ENCODE measurements around the gene NCBP2. TPM values are rescaled to one million over a fixed set of nuclear protein-coding genes. Genes with fewer than 3 reads are reported as not detected.

NCBP2 gene
- total RNA-seq, 1 donor from 2014 or later, result 79.9 TPM

DNA sequence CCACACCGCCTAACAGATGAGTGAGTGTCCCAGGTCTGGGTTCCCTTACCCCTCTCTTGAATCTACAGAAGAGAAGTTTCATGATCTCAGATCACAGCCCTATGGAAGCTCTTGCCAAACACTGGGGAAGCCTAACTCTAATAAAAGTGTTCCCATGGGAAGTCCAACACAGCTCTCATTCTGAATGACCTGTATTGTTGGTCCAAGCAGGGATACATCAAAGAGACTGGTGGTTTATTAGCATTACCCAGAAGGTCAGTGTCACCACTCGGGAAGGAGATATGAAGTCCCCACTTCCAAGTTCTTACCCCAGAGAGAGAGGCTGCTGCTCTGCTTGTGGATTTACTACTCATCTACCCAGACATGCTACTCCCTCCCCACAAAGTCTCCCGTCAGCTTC lies 9.0 kb upstream of the NCBP2 start:
- Mint-ChIP-seq H3K36me3 (ENCODE audit: insufficient read depth) (no peaks in the 10 kb centered on the region), H3K27ac (no peak overlapping the region), H3K27me3 (peaks cover 9% of the 10 kb centered on the region), H3K4me3 (ENCODE audit: low read depth) (no peak overlapping the region), H3K9me3 (ENCODE audit: low read depth) (no peaks in the 10 kb centered on the region), H3K4me1 (ENCODE audit: low read depth) (no peaks in the 10 kb centered on the region)
- DNase-seq (ENCODE audit: low spot score, unreplicated experiment), result no peak
- TF ChIP-seq, protein P1, sequence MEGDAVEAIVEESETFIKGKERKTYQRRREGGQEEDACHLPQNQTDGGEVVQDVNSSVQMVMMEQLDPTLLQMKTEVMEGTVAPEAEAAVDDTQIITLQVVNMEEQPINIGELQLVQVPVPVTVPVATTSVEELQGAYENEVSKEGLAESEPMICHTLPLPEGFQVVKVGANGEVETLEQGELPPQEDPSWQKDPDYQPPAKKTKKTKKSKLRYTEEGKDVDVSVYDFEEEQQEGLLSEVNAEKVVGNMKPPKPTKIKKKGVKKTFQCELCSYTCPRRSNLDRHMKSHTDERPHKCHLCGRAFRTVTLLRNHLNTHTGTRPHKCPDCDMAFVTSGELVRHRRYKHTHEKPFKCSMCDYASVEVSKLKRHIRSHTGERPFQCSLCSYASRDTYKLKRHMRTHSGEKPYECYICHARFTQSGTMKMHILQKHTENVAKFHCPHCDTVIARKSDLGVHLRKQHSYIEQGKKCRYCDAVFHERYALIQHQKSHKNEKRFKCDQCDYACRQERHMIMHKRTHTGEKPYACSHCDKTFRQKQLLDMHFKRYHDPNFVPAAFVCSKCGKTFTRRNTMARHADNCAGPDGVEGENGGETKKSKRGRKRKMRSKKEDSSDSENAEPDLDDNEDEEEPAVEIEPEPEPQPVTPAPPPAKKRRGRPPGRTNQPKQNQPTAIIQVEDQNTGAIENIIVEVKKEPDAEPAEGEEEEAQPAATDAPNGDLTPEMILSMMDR (IDR thresholded peaks at IDR 0.05; ENCODE audit: unreplicated experiment), result no peak

DNA sequence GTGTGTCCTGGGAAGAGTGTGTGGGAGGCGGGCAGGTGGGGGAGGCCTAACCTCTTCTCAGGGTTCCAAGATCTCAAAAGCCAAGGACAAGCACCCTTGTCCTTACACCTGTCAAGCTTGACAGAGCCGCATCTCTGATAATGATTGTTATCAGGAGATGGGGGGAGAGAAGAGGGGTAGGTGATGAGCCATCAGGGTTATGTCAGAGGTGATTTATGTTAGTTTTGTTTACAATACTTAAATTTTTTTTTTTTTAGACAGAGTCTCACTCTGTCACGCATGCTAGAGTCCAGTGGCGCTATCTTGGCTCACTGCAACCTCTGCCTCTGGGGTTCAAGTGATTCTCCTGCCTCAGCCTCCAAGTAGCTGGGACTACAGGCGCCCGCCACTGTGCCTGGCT lies 7.4 kb upstream of the NCBP2 start:
- peaks cover 2% of the 10 kb centered on the region for H3K4me1 Mint-ChIP-seq (ENCODE audit: low read depth)
- H3K36me3 Mint-ChIP-seq (ENCODE audit: insufficient read depth), result no peaks in the 10 kb centered on the region
- no peak for DNase-seq (ENCODE audit: low spot score, unreplicated experiment)
- no peaks in the 10 kb centered on the region for H3K9me3 Mint-ChIP-seq (ENCODE audit: low read depth)
- H3K4me3 Mint-ChIP-seq (ENCODE audit: low read depth), result no peak overlapping the region
- no peak overlapping the region for H3K27ac Mint-ChIP-seq
- H3K27me3 Mint-ChIP-seq, result peaks cover 8% of the 10 kb centered on the region
- TF ChIP-seq, protein P1 (IDR thresholded peaks at IDR 0.05; ENCODE audit: unreplicated experiment), result no peak

DNA sequence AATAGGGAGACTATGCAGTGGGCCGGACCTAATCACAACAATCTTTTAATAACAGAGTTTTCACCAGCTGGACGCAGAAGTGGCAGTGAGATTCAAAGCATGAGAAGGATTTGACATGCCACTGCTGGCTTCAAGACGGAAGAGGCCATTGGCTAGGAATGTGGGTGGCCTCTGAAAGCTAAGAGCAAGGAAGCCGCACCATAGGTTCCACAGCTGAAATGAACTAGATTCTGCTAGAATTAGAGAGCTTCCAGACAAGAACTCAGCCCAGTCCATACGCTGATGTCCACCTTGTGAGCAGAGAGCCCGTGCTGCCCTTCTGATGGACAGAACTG lies 6.9 kb upstream of the NCBP2 start:
- no peak overlapping the region for H3K27ac Mint-ChIP-seq
- DNase-seq (ENCODE audit: low spot score, unreplicated experiment), result no peak
- H3K9me3 Mint-ChIP-seq (ENCODE audit: low read depth), result no peaks in the 10 kb centered on the region
- H3K4me1 Mint-ChIP-seq (ENCODE audit: low read depth), result peaks cover 7% of the 10 kb centered on the region
- H3K27me3 Mint-ChIP-seq, result peaks cover 5% of the 10 kb centered on the region
- TF ChIP-seq, protein P1 (IDR thresholded peaks at IDR 0.05; ENCODE audit: unreplicated experiment), result no peak
- no peak overlapping the region for H3K4me3 Mint-ChIP-seq (ENCODE audit: low read depth)
- H3K36me3 Mint-ChIP-seq (ENCODE audit: insufficient read depth), result peaks cover 1% of the 10 kb centered on the region

- Mint-ChIP-seq H3K9me3 (ENCODE audit: low read depth) (no peaks in the 10 kb centered on the region), H3K27me3 (peaks cover 5% of the 10 kb centered on the region), H3K36me3 (ENCODE audit: insufficient read depth) (peaks cover 1% of the 10 kb centered on the region), H3K27ac (no peak overlapping the region), H3K4me3 (ENCODE audit: low read depth) (no peak overlapping the region), H3K4me1 (ENCODE audit: low read depth) (peaks cover 10% of the 10 kb centered on the region)
- DNase-seq (ENCODE audit: low spot score, unreplicated experiment), result no peak
- TF ChIP-seq, protein P1 (IDR thresholded peaks at IDR 0.05; ENCODE audit: unreplicated experiment), result no peak
Measured at GRCh38 chr3:196948442-196949284, 6.3 kb upstream of the NCBP2 start.

- TF ChIP-seq, protein P1 (IDR thresholded peaks at IDR 0.05; ENCODE audit: unreplicated experiment), result no peak
- Mint-ChIP-seq H3K27ac (no peak overlapping the region), H3K4me3 (ENCODE audit: low read depth) (no peak overlapping the region), H3K27me3 (peaks cover 2% of the 10 kb centered on the region), H3K9me3 (ENCODE audit: low read depth) (no peaks in the 10 kb centered on the region), H3K4me1 (ENCODE audit: low read depth) (peaks cover 17% of the 10 kb centered on the region), H3K36me3 (ENCODE audit: insufficient read depth) (peaks cover 1% of the 10 kb centered on the region)
- DNase-seq (ENCODE audit: low spot score, unreplicated experiment), result no peak
Measured at GRCh38 chr3:196947860-196948441, 5.6 kb upstream of the NCBP2 start.
